ENCODE measurements around the gene DNAJB5. TPM values are rescaled to one million over a fixed set of nuclear protein-coding genes. Genes with fewer than 3 reads are reported as not detected.

Gene DNAJB5
- total RNA-seq, 2 donors from 2014 or later = 1.6 to 8.5 TPM

GRCh38 chr9:35027374-35027773, 37.8 kb downstream of the DNAJB5 start:
- Histone ChIP-seq H3K9ac (ENCODE audit: low read depth in 2 of 2, low read length in 2 of 2) (no peak overlapping the region), H3K4me1 (no peaks in the 10 kb centered on the region), H3K27ac (no peak overlapping the region), H3K9me3 (no peaks in the 10 kb centered on the region), H3K36me3 (no peaks in the 10 kb centered on the region), H3K4me3 (no peak overlapping the region), H3K27me3 (no peaks in the 10 kb centered on the region)
- intact Hi-C loops (cut with DNase I) = no loop called here
- TF ChIP-seq CTCF (IDR thresholded peaks at IDR 0.05) = no peak
- no peak for DNase-seq

- intact Hi-C loops (cut with DNase I) = no loop called here
- H3K27ac ChIP-seq = no peak overlapping the region
- H3K9ac ChIP-seq (ENCODE audit: low read depth in 2 of 2, low read length in 2 of 2) = no peak overlapping the region
Measured at GRCh38 chr9:35027860-35028259, 38.3 kb downstream of the DNAJB5 start.

GRCh38 chr9:35028341-35028740, 38.8 kb downstream of the DNAJB5 start:
- H3K9ac ChIP-seq (ENCODE audit: low read depth in 2 of 2, low read length in 2 of 2) = no peak overlapping the region
- no peaks in the 10 kb centered on the region for H3K36me3 ChIP-seq
- no peaks in the 10 kb centered on the region for H3K9me3 ChIP-seq
- H3K27ac ChIP-seq = no peak overlapping the region
- no peak for DNase-seq
- intact Hi-C loops (cut with DNase I) = no loop called here
- no peaks in the 10 kb centered on the region for H3K4me1 ChIP-seq
- no peak for TF ChIP-seq CTCF (IDR thresholded peaks at IDR 0.05)
- H3K27me3 ChIP-seq = no peaks in the 10 kb centered on the region
- H3K4me3 ChIP-seq = no peak overlapping the region

More at GRCh38 chr9:35027860-35028259, 38.3 kb downstream of the DNAJB5 start:
- Histone ChIP-seq H3K4me1 (no peaks in the 10 kb centered on the region), H3K4me3 (no peak overlapping the region), H3K27me3 (no peaks in the 10 kb centered on the region), H3K36me3 (no peaks in the 10 kb centered on the region), H3K9me3 (no peaks in the 10 kb centered on the region)
- DNase-seq = no peak
- TF ChIP-seq CTCF (IDR thresholded peaks at IDR 0.05) = no peak

- Histone ChIP-seq H3K9ac (ENCODE audit: low read depth in 2 of 2, low read length in 2 of 2) (no peak overlapping the region), H3K27me3 (no peaks in the 10 kb centered on the region), H3K27ac (no peak overlapping the region), H3K9me3 (no peaks in the 10 kb centered on the region), H3K36me3 (no peaks in the 10 kb centered on the region), H3K4me1 (no peaks in the 10 kb centered on the region), H3K4me3 (no peak overlapping the region)
- intact Hi-C loops (cut with DNase I) = no loop called here
- no peak for DNase-seq
- TF ChIP-seq CTCF (IDR thresholded peaks at IDR 0.05) = no peak
Measured at GRCh38 chr9:35029241-35029640, 39.7 kb downstream of the DNAJB5 start.

GRCh38 chr9:35029852-35030251, 40.3 kb downstream of the DNAJB5 start:
- Histone ChIP-seq H3K4me3 (no peak overlapping the region), H3K4me1 (no peaks in the 10 kb centered on the region), H3K9me3 (no peaks in the 10 kb centered on the region), H3K36me3 (no peaks in the 10 kb centered on the region), H3K9ac (ENCODE audit: low read depth in 2 of 2, low read length in 2 of 2) (no peak overlapping the region), H3K27me3 (no peaks in the 10 kb centered on the region), H3K27ac (no peak overlapping the region)
- no peak for TF ChIP-seq CTCF (IDR thresholded peaks at IDR 0.05)
- no peak for DNase-seq
- intact Hi-C loops (cut with DNase I) = no loop called here

GRCh38 chr9:35033101-35033500, 43.6 kb downstream of the DNAJB5 start:
- DNase-seq = no peak
- Histone ChIP-seq H3K27me3 (no peaks in the 10 kb centered on the region), H3K27ac (no peak overlapping the region), H3K9ac (ENCODE audit: low read depth in 2 of 2, low read length in 2 of 2) (no peak overlapping the region), H3K36me3 (no peaks in the 10 kb centered on the region), H3K4me3 (no peak overlapping the region), H3K4me1 (no peaks in the 10 kb centered on the region), H3K9me3 (no peaks in the 10 kb centered on the region)
- TF ChIP-seq CTCF (IDR thresholded peaks at IDR 0.05) = no peak
- intact Hi-C loops (cut with DNase I) = no loop called here

All from colonic mucosa (tissue), 4 donors.